ENCODE results near the gene RASGRF2.
"Not testable (repeated sequence)": the region's sequence is repeated elsewhere in the genome, so short reads cannot be mapped to it uniquely, and the experiment has no call there.

The RASGRF2 gene

DNA sequence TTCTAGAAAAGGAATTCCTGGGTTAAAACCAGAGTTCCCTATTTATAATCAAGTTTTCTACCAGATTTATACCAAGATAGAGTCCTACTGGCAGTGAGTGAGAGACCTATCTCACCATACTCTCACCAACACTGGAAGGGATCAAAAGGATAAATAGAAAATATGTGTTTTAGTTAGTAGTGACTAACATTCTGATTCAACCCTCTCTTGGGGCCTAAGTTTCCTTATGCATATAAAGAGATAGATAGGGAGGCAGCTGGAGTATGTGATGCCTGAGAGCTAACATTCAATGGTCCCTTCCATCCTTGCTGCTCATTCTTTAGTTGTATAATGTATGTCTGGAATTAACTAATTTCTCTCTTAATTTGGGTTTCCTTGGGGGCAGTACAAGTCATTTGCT lies 304.9 kb downstream of the RASGRF2 start:
- in situ Hi-C loops (cut with MboI; ENCODE audit: low sequenced_read_pairs), result no loop called here

DNA sequence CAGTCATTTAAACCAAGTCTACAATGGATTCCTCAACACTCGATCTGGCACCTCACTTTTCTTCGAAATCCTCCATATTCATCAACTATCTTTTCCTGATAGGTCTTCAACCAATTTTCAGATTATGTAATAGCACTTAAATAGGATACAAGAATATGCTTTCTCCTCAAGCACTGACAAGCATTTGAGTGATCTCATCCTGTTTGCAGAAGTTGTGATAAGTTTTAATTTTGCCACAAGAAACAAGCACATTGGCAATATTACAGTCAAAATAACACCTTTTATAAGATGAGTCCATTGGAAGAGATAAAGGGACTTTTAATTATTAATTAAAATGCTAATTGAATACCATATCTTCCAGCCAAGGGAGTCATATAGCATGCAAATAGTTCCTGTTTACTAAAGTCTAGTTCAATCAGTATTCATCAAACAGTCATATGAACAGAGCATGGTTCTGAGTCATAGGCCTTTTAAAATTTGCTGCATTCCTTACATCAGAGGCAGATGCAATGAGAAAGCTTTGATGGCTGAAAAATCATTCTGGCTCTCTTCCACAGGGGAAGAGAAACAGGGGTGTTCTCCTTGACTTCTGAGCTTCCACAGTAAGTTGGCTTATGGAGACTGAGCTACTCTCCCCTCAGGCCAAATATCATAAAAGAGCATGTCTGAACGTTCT lies 308.5 kb downstream of the RASGRF2 start:
- in situ Hi-C loops (cut with MboI; ENCODE audit: low sequenced_read_pairs), result no loop called here

DNA sequence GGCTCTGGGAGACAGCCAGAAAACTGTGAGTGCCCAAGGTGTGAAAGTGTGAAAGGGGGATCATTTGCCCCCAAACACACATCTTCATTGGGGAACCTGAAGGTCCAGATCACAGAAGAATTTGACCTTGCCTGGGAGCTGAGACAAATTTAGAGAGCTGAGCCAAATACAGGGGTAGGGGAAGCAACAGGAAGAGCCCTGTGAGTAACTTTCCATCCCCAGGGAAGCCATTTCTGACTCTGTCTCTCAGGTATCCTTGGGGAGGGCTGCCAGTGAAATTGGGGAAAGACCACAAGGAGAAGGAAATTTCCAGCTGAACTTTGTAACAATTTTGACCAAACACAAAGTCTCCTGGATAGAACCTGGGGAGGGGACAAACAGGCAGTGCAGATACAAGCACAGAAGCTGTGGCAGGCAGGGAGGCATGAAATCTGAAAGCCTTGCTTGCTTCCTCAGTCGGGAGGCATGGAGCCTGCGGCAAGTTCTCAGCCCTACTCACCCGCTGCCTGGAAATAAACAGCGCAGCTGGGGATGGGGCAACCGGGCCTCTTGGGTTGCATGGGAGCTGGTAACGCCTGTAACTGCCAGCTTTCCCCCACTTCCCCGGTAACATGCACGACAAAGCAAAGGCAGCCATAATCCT lies 309.7 kb downstream of the RASGRF2 start:
- in situ Hi-C loops (cut with MboI; ENCODE audit: low sequenced_read_pairs), result no loop called here

DNA sequence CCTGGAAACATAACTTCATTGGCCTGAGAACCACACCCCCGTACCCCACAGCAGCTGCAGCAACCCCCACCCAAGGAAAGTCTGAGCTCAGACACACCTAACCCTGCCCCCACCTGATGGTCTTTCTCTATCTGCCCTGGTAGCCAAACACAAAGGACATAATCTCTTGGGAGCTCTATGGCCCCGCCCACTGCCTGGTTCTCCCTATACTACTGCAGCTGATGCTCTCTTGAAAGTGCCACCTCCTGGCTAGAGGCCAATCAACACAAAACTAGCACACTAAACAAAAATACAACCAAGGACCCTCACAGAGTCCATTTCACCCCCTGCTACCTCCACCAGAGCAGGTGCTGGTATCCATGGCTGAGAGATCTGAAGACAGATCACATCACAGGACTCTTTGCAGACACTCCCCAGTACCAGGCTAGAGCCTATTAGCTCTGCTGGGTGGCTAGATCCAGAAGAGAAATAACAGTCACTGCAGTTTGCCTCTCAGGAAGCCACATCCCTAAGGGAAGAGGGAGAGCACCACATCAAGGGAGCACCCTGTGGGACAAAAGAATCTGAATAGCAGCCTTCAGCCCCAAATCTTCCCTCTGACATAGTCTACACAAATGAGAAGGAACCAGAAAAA lies 310.3 kb downstream of the RASGRF2 start:
- in situ Hi-C loops (cut with MboI; ENCODE audit: low sequenced_read_pairs), result not testable (repeated sequence)
